Measurements from ENCODE around the gene LMTK3. TPM values are rescaled to one million over a fixed set of nuclear protein-coding genes. Genes with fewer than 3 reads are reported as not detected.

Gene LMTK3
- total RNA-seq, 1 donor from 2014 or later = 4.2 TPM

GRCh38 chr19:48456864-48457263 lies 54.8 kb downstream of the LMTK3 start:
- TF ChIP-seq CTCF (conservative IDR thresholded peaks at IDR 0.05; ENCODE audit: low read depth, low read length) = no peak
- H3K4me3 ChIP-seq (ENCODE audit: low read depth, low read length) = no peak overlapping the region
- no peak for DNase-seq (ENCODE audit: low read depth)

GRCh38 chr19:48455908-48456562 lies 55.6 kb downstream of the LMTK3 start:
- no peak overlapping the region for H3K4me3 ChIP-seq (ENCODE audit: low read depth, low read length)
- no peak for DNase-seq (ENCODE audit: low read depth)
- no peak for TF ChIP-seq CTCF (conservative IDR thresholded peaks at IDR 0.05; ENCODE audit: low read depth, low read length)

GRCh38 chr19:48455171-48455907 lies 56.3 kb downstream of the LMTK3 start, which contains the start of gene KCNJ14:
KCNJ14 (plus strand) TSS chr19:48455574; CDS start chr19:48461725, 6,151 bp downstream.
- DNase-seq (ENCODE audit: low read depth) = no peak
- no peak within 1 kb of the TSS for H3K4me3 ChIP-seq (ENCODE audit: low read depth, low read length)
- no peak for TF ChIP-seq CTCF (conservative IDR thresholded peaks at IDR 0.05; ENCODE audit: low read depth, low read length)

GRCh38 chr19:48454150-48454730 lies 57.4 kb downstream of the LMTK3 start:
- no peak overlapping the region for H3K4me3 ChIP-seq (ENCODE audit: low read depth, low read length)
- DNase-seq (ENCODE audit: low read depth) = no peak
- TF ChIP-seq CTCF (conservative IDR thresholded peaks at IDR 0.05; ENCODE audit: low read depth, low read length) = no peak

- no peak for DNase-seq (ENCODE audit: low read depth)
- TF ChIP-seq CTCF (conservative IDR thresholded peaks at IDR 0.05; ENCODE audit: low read depth, low read length) = no peak
- H3K4me3 ChIP-seq (ENCODE audit: low read depth, low read length) = no peak overlapping the region
Measured at GRCh38 chr19:48452289-48453190, 59.1 kb downstream of the LMTK3 start.

GRCh38 chr19:48451624-48452023 lies 60.0 kb downstream of the LMTK3 start:
- DNase-seq (ENCODE audit: low read depth) = no peak
- no peak for TF ChIP-seq CTCF (conservative IDR thresholded peaks at IDR 0.05; ENCODE audit: low read depth, low read length)
- H3K4me3 ChIP-seq (ENCODE audit: low read depth, low read length) = no peak overlapping the region
